K562 (cell line): ENCODE results near the gene CISTR. TPM values are rescaled to one million over a fixed set of nuclear protein-coding genes. Genes with fewer than 3 reads are reported as not detected.

Experiments
- ATAC-seq: fragments of 200-7000 bp; cut with Tn5 transposase; 3 replicates; pipeline ENCODE4 v1.9.1; 2020; ENCODE audit warnings: moderate library complexity
- BruUV-seq: library from RNA; stranded (reverse); fragments of 400-500 nt; replicated peaks from 2 replicates; lab custom pipeline; 2021; lab: Mats Ljungman, UMichigan
- CTCF ChIA-PET: fragments of 300-600 bp; formaldehyde crosslinking; extraction: SDS; loops from one replicate; lab custom pipeline; 2021; ENCODE audit warnings: low intra/inter-chr PET ratio; lab: Yijun Ruan, JAX
- POLR2A ChIA-PET: fragments of 300-600, 350-650 bp; sonication (Branson Sonifier 250); formaldehyde crosslinking; extraction: SDS; loops from one replicate; lab custom pipeline; 2021; ENCODE audit warnings: antibody characterized with exemption, inconsistent platforms; lab: Yijun Ruan, JAX
- DNase-seq, 4 experiments: peaks; one replicate each; pipeline versions ENCODE4 v3.0.0 to v3.0.0-alpha.2; 2011 to 2018; ENCODE audit warnings: low spot score in 3 of 4, mixed read lengths in 3 of 4; ENCODE audit errors: extremely low read depth in 1 of 4
- FAIRE-seq: peaks from 2 replicates; lab custom pipeline; 2011; peaks lifted over from hg19 to GRCh38; lab: Jason Lieb, UNC
- H2AFZ ChIP-seq: 2 replicates; pipeline ENCODE4 v1.6.0; 2011; ENCODE audit warnings: low read depth, low read length, control low read depth, inconsistent platforms
- H3K27ac ChIP-seq: fragments of 200-600 bp; 3 replicates; pipeline ENCODE4 v1.8.0; 2011; ENCODE audit warnings: low read depth, mild to moderate bottlenecking, control low read depth, inconsistent platforms, low read length, moderate library complexity, mixed read lengths; ENCODE audit errors: extremely low read depth
- H3K27me3 ChIP-seq, 2 experiments: fragments of 300-600 bp in 1 of 2; 2 replicates in 1 of 2; 3 replicates in 1 of 2; pipeline versions ENCODE4 v1.6.0 to v1.8.0; 2011; ENCODE audit warnings: inconsistent platforms in 2 of 2, low read length in 2 of 2, mild to moderate bottlenecking in 1 of 2, mixed read lengths in 1 of 2, moderate library complexity in 1 of 2; ENCODE audit not compliant: control insufficient read depth in 2 of 2, insufficient read depth in 2 of 2
- H3K36me3 ChIP-seq: fragments of 300-600 bp; 3 replicates; pipeline ENCODE4 v1.8.0; 2011; ENCODE audit warnings: mild to moderate bottlenecking, low read length, inconsistent platforms; ENCODE audit not compliant: control insufficient read depth, insufficient read depth
- H3K4me1 ChIP-seq, 2 experiments: fragments of 200-600 bp in 1 of 2; replicated peaks in 1 of 2; 2 replicates in 1 of 2; 3 replicates in 1 of 2; pipeline versions ENCODE4 v1.5.1 to v1.8.0; 2011; ENCODE audit warnings: inconsistent platforms in 2 of 2, low read length in 2 of 2, mild to moderate bottlenecking in 1 of 2, mixed read lengths in 1 of 2, moderate library complexity in 1 of 2; ENCODE audit not compliant: control insufficient read depth in 2 of 2, insufficient read depth in 2 of 2
- H3K4me2 ChIP-seq: 2 replicates; pipeline ENCODE4 v1.6.1; 2011; ENCODE audit warnings: low read length, control low read depth, inconsistent platforms, mixed read lengths; ENCODE audit not compliant: insufficient read depth
- H3K4me3 ChIP-seq: fragments of 200-600 bp; sonication (generic), shearing (Covaris generic); 2 replicates; pipeline ENCODE4 v1.5.1; 2016; ENCODE audit warnings: control low read depth, inconsistent platforms
- H3K79me2 ChIP-seq: fragments of 200-600 bp; 3 replicates; pipeline ENCODE4 v1.8.0; 2011; ENCODE audit warnings: low read length, inconsistent platforms; ENCODE audit not compliant: control insufficient read depth, insufficient read depth
- H3K9ac ChIP-seq, 2 experiments: 2 replicates each; pipeline versions ENCODE4 v1.6.0 to v1.6.1; 2011; ENCODE audit warnings: low read depth in 2 of 2, low read length in 2 of 2, control low read depth in 1 of 2, inconsistent platforms in 1 of 2, mild to moderate bottlenecking in 1 of 2, mixed read lengths in 1 of 2; ENCODE audit not compliant: insufficient read depth in 1 of 2
- H3K9me1 ChIP-seq: one replicate; pipeline ENCODE4 v1.6.0; 2011; ENCODE audit warnings: inconsistent platforms, mild to moderate bottlenecking, low read length, moderate library complexity; ENCODE audit not compliant: control insufficient read depth, insufficient read depth
- H3K9me3 ChIP-seq: replicated peaks from 2 replicates; pipeline ENCODE4 v1.5.1; 2011; ENCODE audit warnings: low read depth, low read length, inconsistent platforms; ENCODE audit not compliant: control insufficient read depth, insufficient read depth
- H4K20me1 ChIP-seq: replicated peaks from 2 replicates; pipeline ENCODE4 v1.6.1; 2011; ENCODE audit warnings: low read length, inconsistent platforms, mixed read lengths; ENCODE audit not compliant: control insufficient read depth, insufficient read depth
- CXXC5 ChIP-seq: fragments of 250-450 bp; sonication (Bioruptor Pico); IDR thresholded peaks from 2 replicates; pipeline ENCODE4 v1.8.0; 2022; ENCODE audit warnings: inconsistent platforms, mild to moderate bottlenecking, moderate library complexity
- DNMT1 ChIP-seq: fragments of 450-650 bp; IDR thresholded peaks from 2 replicates; pipeline ENCODE4 v1.6.1; 2016; ENCODE audit warnings: antibody characterized with exemption, mild to moderate bottlenecking
- JUN ChIP-seq, 2 experiments: sonication (generic) in 1 of 2; formaldehyde crosslinking in 1 of 2; IDR thresholded peaks; 2 replicates each; pipeline versions ENCODE4 v1.6.1 to v1.8.0; 2012 to 2022; ENCODE audit warnings: borderline replicate concordance in 2 of 2, mild to moderate bottlenecking in 2 of 2, improper control_type of control experiment in 1 of 2, low read depth in 1 of 2, low read length in 1 of 2, missing genetic modification reagents in 1 of 2
- KDM2B ChIP-seq: fragments of 250-450 bp; sonication (Bioruptor Pico); IDR thresholded peaks from 2 replicates; pipeline ENCODE4 v1.8.0; 2021; ENCODE audit warnings: mild to moderate bottlenecking, moderate library complexity
- MEF2A ChIP-seq: IDR thresholded peaks from 2 replicates; pipeline ENCODE4 v1.6.1; 2011; ENCODE audit warnings: low read depth, mild to moderate bottlenecking, low read length, moderate library complexity; ENCODE audit not compliant: control insufficient read depth
- NR0B1 ChIP-seq: fragments of 450-650 bp; IDR thresholded peaks from one replicate; pipeline ENCODE4 v1.6.1; 2018; ENCODE audit warnings: mild to moderate bottlenecking, moderate library complexity; ENCODE audit not compliant: partially characterized antibody
- SIRT6 ChIP-seq: IDR thresholded peaks from one replicate; pipeline ENCODE4 v1.6.1; 2012; ENCODE audit warnings: low read depth, mild to moderate bottlenecking, control low read depth, inconsistent platforms, low read length, moderate library complexity
- ZNF707 ChIP-seq: fragments of 250-450 bp; sonication (Bioruptor Pico); conservative IDR thresholded peaks from 2 replicates; pipeline ENCODE4 v1.8.0; 2022; ENCODE audit warnings: inconsistent platforms, mild to moderate bottlenecking, moderate library complexity
- WGBS: fragments of 100-300 bp; shearing (Covaris generic); methylation state at CpG from one replicate; pipeline ENCODE4 v1.1.6; 2016; ENCODE audit warnings: low coverage, mixed read lengths; ENCODE audit not compliant: insufficient coverage; ENCODE audit errors: missing lambda C conversion rate; 5-methylcytosine and 5-hydroxymethylcytosine counted together
- in situ Hi-C: fragments of 300-500 bp; cut with MboI; formaldehyde crosslinking; loops from 4 replicates; pipeline ENCODE4 v1.15.0; 2018; ENCODE audit warnings: inconsistent platforms, mixed read lengths
- intact Hi-C: fragments of 100-400 bp; cut with micrococcal nuclease; formaldehyde crosslinking; loops from 2 replicates; pipeline ENCODE4 v1.14.2; 2022
- polyA plus RNA-seq, 8 experiments: library from polyadenylated mRNA; depleted of rRNA in 4 of 8; stranded (reverse) in 5 of 8; unstranded in 3 of 8; fragments of >200 nt; fragmentation: Nextera tagmentation in 2 of 8; fragmentation: Illumina TruSeq in 1 of 8; extraction: Ambion mirVana in 2 of 8; extraction: Trizol in 1 of 8; gene quantifications; 2 replicates each; pipeline versions ENCODE4 v1.2.1 to v1.2.3, GENCODE V29; 2011 to 2014; ENCODE audit warnings: inconsistent platforms in 1 of 8, missing spikeins in 1 of 8
- total RNA-seq, 7 experiments: library from RNA; depleted of rRNA in 6 of 7; stranded (reverse); fragments of >200 nt in 6 of 7; fragmentation: Illumina TruSeq in 2 of 7; extraction: Trizol in 2 of 7; gene quantifications; 2 replicates each; pipeline versions ENCODE4 v1.2.1 to v1.2.3, GENCODE V29; 2011 to 2021; ENCODE audit warnings: low replicate concordance in 1 of 7
- TF ChIP-seq, protein P1 (sequence below): IDR thresholded peaks from 2 replicates; pipeline ENCODE4 v1.6.1; 2011; ENCODE audit not compliant: insufficient read length; ENCODE audit errors: extremely low read depth
- TF ChIP-seq, protein P2 (sequence below): fragments of 450-650 bp; IDR thresholded peaks from 2 replicates; pipeline ENCODE4 v1.6.1; 2016; ENCODE audit warnings: low read depth, mild to moderate bottlenecking, moderate library complexity
- TF ChIP-seq, protein P3 (sequence below): fragments of 250-450 bp; sonication (Bioruptor Pico); IDR thresholded peaks from 2 replicates; pipeline ENCODE4 v1.5.0; 2021

The CISTR gene
- total and polyA plus RNA-seq, 9 of the 15 experiments (the other 6 are each of a cell fraction or from before 2014, with no cell fraction given) = not detected

- in situ Hi-C loops (loop anchor here (25.0 kb wide), 1 partner anchor 456 kb away; no protein-coding TSS in a partner anchor), intact Hi-C loops (no loop called here)
- no peak for ATAC-seq
- DNase-seq = no peak
- Histone ChIP-seq H3K36me3 (no peaks in the 10 kb centered on the region), H2AFZ (no peak overlapping the region), H3K4me1 (peaks cover 2 to 16% of the 10 kb centered on the region in 2 experiments; a peak in 3 of 5 replicates), H3K9me3 (no peaks in the 10 kb centered on the region), H4K20me1 (0 out of 2 replicates have a peak, but pooled peaks cover 4% of the 10 kb centered on the region), H3K4me2 (no peak overlapping the region), H3K79me2 (no peaks in the 10 kb centered on the region), H3K9me1 (no peaks in the 10 kb centered on the region), H3K27me3 (peaks cover 49 to 82% of the 10 kb centered on the region in 2 experiments), H3K9ac (no peak overlapping the region), H3K4me3 (no peak overlapping the region), H3K27ac (no peak overlapping the region)
- no peak for FAIRE-seq
- no TSS peak for BruUV-seq
- ChIA-PET CTCF (interaction anchor here (0.6 to 1.5 kb wide), 2 partner anchors 9 to 178 kb away, joined by 3 to 6 read pairs; no protein-coding TSS in a partner anchor), POLR2A (interaction anchor here (1.1 kb wide), 1 partner anchor 10 kb away, joined by 3 read pairs; no protein-coding TSS in a partner anchor)
- WGBS = 6% methylated on average over 3 of the region's 3 CpGs
- TF ChIP-seq, protein P1, sequence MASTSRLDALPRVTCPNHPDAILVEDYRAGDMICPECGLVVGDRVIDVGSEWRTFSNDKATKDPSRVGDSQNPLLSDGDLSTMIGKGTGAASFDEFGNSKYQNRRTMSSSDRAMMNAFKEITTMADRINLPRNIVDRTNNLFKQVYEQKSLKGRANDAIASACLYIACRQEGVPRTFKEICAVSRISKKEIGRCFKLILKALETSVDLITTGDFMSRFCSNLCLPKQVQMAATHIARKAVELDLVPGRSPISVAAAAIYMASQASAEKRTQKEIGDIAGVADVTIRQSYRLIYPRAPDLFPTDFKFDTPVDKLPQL = no peak
- no peak for TF ChIP-seq KDM2B (CRISPR knock-in tag)
- TF ChIP-seq, protein P2, sequence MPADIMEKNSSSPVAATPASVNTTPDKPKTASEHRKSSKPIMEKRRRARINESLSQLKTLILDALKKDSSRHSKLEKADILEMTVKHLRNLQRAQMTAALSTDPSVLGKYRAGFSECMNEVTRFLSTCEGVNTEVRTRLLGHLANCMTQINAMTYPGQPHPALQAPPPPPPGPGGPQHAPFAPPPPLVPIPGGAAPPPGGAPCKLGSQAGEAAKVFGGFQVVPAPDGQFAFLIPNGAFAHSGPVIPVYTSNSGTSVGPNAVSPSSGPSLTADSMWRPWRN = no peak
- TF ChIP-seq MEF2A = no peak
- TF ChIP-seq NR0B1 = no peak
- TF ChIP-seq, protein P3, sequence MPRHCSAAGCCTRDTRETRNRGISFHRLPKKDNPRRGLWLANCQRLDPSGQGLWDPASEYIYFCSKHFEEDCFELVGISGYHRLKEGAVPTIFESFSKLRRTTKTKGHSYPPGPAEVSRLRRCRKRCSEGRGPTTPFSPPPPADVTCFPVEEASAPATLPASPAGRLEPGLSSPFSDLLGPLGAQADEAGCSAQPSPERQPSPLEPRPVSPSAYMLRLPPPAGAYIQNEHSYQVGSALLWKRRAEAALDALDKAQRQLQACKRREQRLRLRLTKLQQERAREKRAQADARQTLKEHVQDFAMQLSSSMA (CRISPR knock-in tag) = no peak
- no peak for TF ChIP-seq CXXC5
- no peak for TF ChIP-seq DNMT1
- TF ChIP-seq SIRT6 = no peak
- no peak for TF ChIP-seq ZNF707 (CRISPR knock-in tag)
- TF ChIP-seq JUN (IDR thresholded peaks at IDR 0.05; ENCODE audit: borderline replicate concordance, low read depth, low read length) = no peak
- TF ChIP-seq JUN (CRISPR knock-in tag; IDR thresholded peaks at IDR 0.05; ENCODE audit: borderline replicate concordance) = no peak
Observed at GRCh38 chr12:53755893-53756292, 4.1 kb upstream of the CISTR start.
